ENCODE data around the gene PDCD1. TPM values are rescaled to one million over a fixed set of nuclear protein-coding genes. Genes with fewer than 3 reads are reported as not detected.
"Not testable (repeated sequence)": the region's sequence is repeated elsewhere in the genome, so short reads cannot be mapped to it uniquely, and the experiment has no call there.

The PDCD1 gene
- total RNA-seq, result 1 to 10 TPM in 2 of 4 donors, under 1 TPM in 2; 0.49 to 2.3 (median 1.1) TPM

DNA sequence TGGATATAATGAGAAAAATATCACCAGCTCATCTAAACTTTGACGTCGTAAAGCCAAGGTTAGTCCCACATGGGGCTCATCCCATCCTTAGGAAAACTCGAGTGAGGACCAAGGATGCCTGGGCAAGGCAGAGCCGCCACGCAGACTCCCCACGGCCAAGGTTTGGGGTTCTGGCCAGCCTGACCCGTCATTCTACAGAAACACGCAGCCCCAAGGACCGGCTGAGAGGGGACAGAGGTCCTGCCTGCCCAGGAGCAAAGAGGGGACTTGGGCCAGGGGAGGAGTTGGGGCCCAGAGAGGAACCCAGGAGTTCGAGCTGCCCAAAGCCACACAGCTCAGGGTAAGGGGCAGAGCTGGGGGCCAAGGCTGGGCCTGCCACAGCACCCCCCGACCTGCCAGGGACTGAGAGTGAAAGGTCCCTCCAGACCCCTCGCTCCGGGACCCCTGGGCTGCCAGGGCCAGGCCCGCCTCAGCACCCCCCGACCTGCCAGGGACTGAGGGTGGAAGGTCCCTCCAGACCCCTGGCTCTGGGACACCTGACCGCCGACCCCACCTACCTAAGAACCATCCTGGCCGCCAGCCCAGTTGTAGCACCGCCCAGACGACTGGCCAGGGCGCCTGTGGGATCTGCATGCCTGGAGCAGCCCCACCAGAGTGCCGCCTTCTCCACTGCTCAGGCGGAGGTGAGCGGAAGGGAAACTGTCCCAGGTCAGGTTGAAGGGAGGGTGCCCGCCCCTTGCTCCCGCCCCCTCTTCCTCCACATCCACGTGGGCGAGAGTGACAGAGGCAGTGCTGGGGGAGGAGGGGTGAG, at the start of gene PDCD1:
Gene PDCD1 (minus strand): TSS at position 689 of the 811 bp plus-strand sequence. CDS start 56 bp downstream, at position 633.
- TF ChIP-seq POLR2A (IDR thresholded peaks at IDR 0.05), result no peak
- TF ChIP-seq, protein P1, sequence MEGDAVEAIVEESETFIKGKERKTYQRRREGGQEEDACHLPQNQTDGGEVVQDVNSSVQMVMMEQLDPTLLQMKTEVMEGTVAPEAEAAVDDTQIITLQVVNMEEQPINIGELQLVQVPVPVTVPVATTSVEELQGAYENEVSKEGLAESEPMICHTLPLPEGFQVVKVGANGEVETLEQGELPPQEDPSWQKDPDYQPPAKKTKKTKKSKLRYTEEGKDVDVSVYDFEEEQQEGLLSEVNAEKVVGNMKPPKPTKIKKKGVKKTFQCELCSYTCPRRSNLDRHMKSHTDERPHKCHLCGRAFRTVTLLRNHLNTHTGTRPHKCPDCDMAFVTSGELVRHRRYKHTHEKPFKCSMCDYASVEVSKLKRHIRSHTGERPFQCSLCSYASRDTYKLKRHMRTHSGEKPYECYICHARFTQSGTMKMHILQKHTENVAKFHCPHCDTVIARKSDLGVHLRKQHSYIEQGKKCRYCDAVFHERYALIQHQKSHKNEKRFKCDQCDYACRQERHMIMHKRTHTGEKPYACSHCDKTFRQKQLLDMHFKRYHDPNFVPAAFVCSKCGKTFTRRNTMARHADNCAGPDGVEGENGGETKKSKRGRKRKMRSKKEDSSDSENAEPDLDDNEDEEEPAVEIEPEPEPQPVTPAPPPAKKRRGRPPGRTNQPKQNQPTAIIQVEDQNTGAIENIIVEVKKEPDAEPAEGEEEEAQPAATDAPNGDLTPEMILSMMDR (IDR thresholded peaks at IDR 0.05), result no peak
- Histone ChIP-seq H3K27me3 (peaks cover under 1% of the 10 kb centered on the region), H3K4me1 (peaks cover 14 to 25% of the 10 kb centered on the region in 2 donors), H3K9me3 (no peaks in the 10 kb centered on the region), H3K4me3 (replicated peaks in 1 of 3) (peak within 1 kb of the TSS in 1 of 3 donors; percentile 5), H3K36me3 (no peaks in the 10 kb centered on the region), H3K27ac (peak within 1 kb of the TSS; percentile 42 to 74 (median 61))
- 58 to 59% methylated on average over 19 to 24 of the region's 28 CpGs for WGBS, 2 donors
- intact Hi-C loops (cut with DNase I), result no loop called here
- DNase-seq, result peak; percentile 62 to 70

DNA sequence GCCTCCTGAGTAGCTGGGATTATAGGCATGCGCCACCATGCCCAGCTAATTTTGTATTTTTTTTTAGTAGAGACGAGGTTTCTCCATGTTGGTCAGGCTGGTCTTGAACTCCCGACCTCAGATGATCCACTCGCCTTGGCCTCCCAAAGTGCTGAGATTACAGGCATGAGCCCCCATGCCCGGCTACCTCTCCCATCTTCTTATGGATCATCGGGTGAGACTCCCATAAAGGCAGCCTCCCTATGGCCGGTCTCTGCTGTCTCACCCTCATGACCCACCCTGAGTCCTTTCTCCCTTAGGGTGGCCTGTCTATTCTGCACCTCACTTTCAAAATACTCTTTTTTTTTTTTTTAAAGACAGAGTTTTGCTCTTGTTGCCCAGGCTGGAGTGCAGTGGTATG, 49.1 kb upstream of the PDCD1 start:
- H3K27ac ChIP-seq; H3K4me3 ChIP-seq (replicated peaks in 1 of 3); H3K27me3 ChIP-seq; H3K9me3 ChIP-seq; H3K36me3 ChIP-seq; H3K4me1 ChIP-seq; DNase-seq; intact Hi-C loops (cut with DNase I): not testable (repeated sequence)
- WGBS, 2 donors, result 86 to 96% methylated on average over 7 of the region's 7 CpGs

GRCh38 chr2:241906826-241907570, 48.3 kb upstream of the PDCD1 start:
- WGBS, 2 donors, result 89 to 91% methylated on average over 18 of the region's 18 CpGs
- TF ChIP-seq, protein P1 (IDR thresholded peaks at IDR 0.05), result no peak
- TF ChIP-seq POLR2A (IDR thresholded peaks at IDR 0.05), result no peak

GRCh38 chr2:241906378-241906770, 47.7 kb upstream of the PDCD1 start:
- WGBS, 2 donors, result 93 to 95% methylated on average over 5 of the region's 5 CpGs
- H3K36me3 ChIP-seq; H3K27ac ChIP-seq; H3K9me3 ChIP-seq; intact Hi-C loops (cut with DNase I); H3K4me3 ChIP-seq (replicated peaks in 1 of 3); DNase-seq; H3K27me3 ChIP-seq: not testable (repeated sequence)
- H3K4me1 ChIP-seq, result peaks cover 10 to 14% of the 10 kb centered on the region in 2 donors

More at GRCh38 chr2:241906826-241907570, 48.3 kb upstream of the PDCD1 start:
- Histone ChIP-seq H3K36me3 (no peaks in the 10 kb centered on the region), H3K4me1 (peaks cover 7 to 11% of the 10 kb centered on the region in 2 donors), H3K4me3 (replicated peaks in 1 of 3) (no peak overlapping the region), H3K9me3 (no peaks in the 10 kb centered on the region), H3K27me3 (no peaks in the 10 kb centered on the region), H3K27ac (no peak overlapping the region)
- DNase-seq, result no peak
- intact Hi-C loops (cut with DNase I), result no loop called here

DNA sequence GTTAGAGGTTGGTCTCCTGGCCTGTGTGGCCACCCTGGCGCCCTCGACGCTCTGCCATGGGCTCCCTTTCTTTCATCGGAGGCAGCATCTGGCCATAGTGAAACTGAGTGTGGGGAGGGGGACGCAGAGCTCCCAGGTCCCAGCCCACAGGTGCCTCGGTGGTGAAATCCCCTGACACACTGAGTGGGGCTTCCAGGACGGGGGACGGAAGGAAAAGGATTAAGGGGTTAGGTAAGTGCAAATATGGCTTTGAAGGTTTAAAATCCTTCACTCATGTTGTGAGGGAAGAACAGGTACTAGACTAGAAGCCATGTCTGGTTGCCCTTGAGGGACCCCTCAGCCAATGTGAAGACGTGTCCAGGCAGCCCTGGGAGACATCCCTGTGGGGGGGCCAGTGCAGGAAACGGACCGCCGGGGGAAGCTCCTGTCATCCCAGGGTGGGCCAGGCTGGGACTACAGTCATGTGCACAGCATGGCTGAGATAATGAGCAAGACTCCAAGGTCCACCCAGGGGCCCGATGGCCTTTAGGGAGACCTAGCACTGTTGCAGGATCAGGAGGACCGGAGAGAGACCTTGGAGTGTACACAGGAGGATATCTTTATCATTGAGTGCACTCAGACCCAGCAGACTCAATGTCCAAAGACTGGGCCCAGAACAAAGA, 47.2 kb upstream of the PDCD1 start:
- no peak for DNase-seq
- no peak overlapping the region for H3K4me3 ChIP-seq (replicated peaks in 1 of 3)
- H3K9me3 ChIP-seq, result no peaks in the 10 kb centered on the region
- WGBS, 2 donors, result 85 to 100% methylated on average over 11 to 14 of the region's 14 CpGs
- intact Hi-C loops (cut with DNase I), result no loop called here
- no peaks in the 10 kb centered on the region for H3K27me3 ChIP-seq
- no peaks in the 10 kb centered on the region for H3K36me3 ChIP-seq
- TF ChIP-seq, protein P1 (IDR thresholded peaks at IDR 0.05), result no peak
- no peak for TF ChIP-seq POLR2A (IDR thresholded peaks at IDR 0.05)
- peaks cover 15 to 20% of the 10 kb centered on the region in 2 donors for H3K4me1 ChIP-seq
- no peak overlapping the region for H3K27ac ChIP-seq

Data from thyroid gland (tissue), 4 donors.